GM13976 (cell line): ENCODE data around the gene TNKS1BP1.

Experiments used
- DNase-seq: peaks from one replicate; pipeline ENCODE4 v3.0.0; 2012; ENCODE audit warnings: low spot score
- CTCF ChIP-seq: IDR thresholded peaks from 2 replicates; pipeline ENCODE4 v1.5.1; 2012; ENCODE audit warnings: borderline replicate concordance, mild to moderate bottlenecking; ENCODE audit not compliant: insufficient read depth; ENCODE audit errors: extremely low read depth, missing control alignments, control extremely low read depth
- in situ Hi-C: fragments of 300-500 bp; cut with MboI; formaldehyde crosslinking; loops from one replicate; pipeline ENCODE4 v1.12.0; 2022; ENCODE audit warnings: low sequenced_read_pairs, mixed read lengths, inconsistent platforms; ENCODE audit not compliant: unreplicated experiment

The TNKS1BP1 gene

GRCh38 chr11:57274904-57275498 lies 49.8 kb downstream of the TNKS1BP1 start:
- no peak for DNase-seq
- no peak for TF ChIP-seq CTCF
- in situ Hi-C loops, result no loop called here

DNA sequence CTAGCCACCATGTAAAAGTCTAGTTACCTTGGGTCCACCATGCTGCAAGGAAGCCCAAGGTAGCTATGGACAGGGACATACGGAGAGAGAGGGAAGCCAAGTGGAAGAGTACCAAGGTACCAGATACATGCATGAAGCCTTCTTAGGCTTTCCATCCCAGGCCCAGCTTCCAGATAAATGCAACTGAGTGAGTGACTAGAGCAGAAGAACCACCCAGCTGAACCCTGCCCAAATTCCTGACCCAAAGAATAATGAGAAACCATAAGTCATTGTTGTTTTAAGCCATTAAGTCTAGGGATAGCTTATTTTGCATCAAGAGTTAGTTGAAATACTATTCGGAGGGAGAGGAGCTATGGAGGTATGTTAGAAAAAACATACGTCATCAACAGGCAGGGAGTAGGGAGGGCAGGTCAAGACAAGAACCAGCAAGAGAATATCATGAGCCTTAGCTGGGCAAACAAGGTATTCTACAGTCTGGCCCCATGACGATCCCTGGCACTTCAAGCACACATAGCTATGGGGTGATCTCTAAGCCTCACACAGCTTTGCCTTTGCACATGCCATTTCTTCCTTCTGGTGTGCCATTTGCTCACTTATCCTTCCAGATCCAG lies 51.2 kb downstream of the TNKS1BP1 start:
- DNase-seq, result no peak
- no peak for TF ChIP-seq CTCF
- in situ Hi-C loops, result no loop called here

DNA sequence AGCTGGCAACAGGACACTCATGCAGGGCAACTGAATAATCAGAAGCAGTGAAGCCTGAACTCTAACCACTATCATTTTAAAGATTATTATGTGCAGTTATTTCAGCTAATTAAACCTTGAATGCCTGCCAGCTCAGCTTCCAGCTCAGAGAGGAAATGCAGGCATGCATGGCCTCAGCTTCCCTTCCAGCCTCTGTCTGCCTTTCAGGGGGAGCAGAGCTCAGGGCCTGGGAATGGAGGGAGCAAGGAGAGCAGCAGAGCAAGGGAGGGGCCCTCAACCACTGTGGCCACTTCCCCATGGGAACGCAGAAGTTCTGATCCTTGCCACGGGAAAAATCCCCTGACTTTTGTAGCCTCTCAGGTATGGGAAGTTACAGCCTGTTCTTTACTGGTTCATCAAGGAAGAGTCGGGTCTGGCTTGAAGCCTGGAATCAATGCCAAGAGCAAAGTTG lies 55.2 kb downstream of the TNKS1BP1 start:
- TF ChIP-seq CTCF, result no peak
- in situ Hi-C loops, result no loop called here
- DNase-seq, result no peak

DNA sequence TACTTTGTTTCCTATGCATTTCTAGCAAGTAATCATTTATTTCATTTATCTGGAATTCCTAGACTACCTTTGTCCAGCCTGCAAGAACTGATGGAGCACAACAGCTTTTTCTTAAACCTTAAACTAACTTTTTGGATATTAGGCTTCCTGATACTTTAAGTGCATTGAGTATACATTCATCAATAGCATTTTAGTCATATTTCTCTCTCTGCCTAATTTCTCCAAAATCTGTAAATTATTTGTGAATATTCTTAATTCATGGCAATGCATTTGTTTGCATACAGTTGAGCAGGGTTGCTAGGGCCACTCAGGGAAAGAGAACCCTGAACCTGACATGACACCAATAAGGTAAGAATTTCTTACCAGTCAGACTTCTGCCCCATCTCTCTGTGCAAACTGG lies 58.6 kb downstream of the TNKS1BP1 start:
- no peak for TF ChIP-seq CTCF
- in situ Hi-C loops, result no loop called here
- no peak for DNase-seq

- TF ChIP-seq CTCF, result no peak
- no peak for DNase-seq
- in situ Hi-C loops, result no loop called here
Measured at GRCh38 chr11:57263351-57263750, 61.4 kb downstream of the TNKS1BP1 start.

GRCh38 chr11:57262157-57262556 lies 62.6 kb downstream of the TNKS1BP1 start:
- in situ Hi-C loops, result no loop called here
- no peak for TF ChIP-seq CTCF
- DNase-seq, result no peak
